Breast epithelium (tissue), 3 donors: ENCODE results near the gene ARHGEF17.

Experiments used
- POLR2A ChIP-seq: fragments of 450-650 bp; IDR thresholded peaks from one replicate; pipeline ENCODE4 v1.6.1; 2016; ENCODE audit warnings: antibody characterized with exemption, mild to moderate bottlenecking, moderate library complexity
- POLR2AphosphoS5 ChIP-seq, 3 donors: sonication (generic); formaldehyde crosslinking; IDR thresholded peaks; one replicate each; pipeline ENCODE4 v1.6.1; 2017; ENCODE audit warnings: antibody characterized with exemption in 3 of 3
- TF ChIP-seq, protein P1 (sequence below), 3 donors: fragments of 450-650 bp; IDR thresholded peaks; one replicate each; pipeline ENCODE4 v1.5.1; 2016 to 2017; ENCODE audit warnings: antibody characterized with exemption in 3 of 3, mild to moderate bottlenecking in 3 of 3, moderate library complexity in 3 of 3

DNA sequence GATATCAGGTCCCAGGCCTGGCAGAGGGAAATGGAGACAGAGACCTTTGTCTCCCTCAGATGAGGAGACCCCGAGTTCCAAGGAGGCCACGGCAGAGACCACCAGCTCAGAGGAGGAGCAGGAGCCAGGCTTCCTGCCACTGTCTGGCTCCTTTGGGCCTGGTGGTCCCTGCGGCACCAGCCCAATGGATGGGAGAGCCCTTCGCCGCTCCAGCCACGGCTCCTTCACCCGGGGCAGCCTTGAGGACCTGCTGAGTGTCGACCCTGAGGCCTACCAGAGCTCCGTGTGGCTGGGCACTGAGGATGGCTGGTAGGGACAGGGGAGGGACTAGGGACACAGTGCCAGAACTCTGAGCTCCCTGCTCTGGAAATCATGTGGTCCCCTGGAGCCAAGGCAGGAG, 55.1 kb downstream of the ARHGEF17 start:
- TF ChIP-seq POLR2AphosphoS5 (IDR thresholded peaks at IDR 0.05) (no peak), POLR2A (no peak)
- TF ChIP-seq, protein P1, sequence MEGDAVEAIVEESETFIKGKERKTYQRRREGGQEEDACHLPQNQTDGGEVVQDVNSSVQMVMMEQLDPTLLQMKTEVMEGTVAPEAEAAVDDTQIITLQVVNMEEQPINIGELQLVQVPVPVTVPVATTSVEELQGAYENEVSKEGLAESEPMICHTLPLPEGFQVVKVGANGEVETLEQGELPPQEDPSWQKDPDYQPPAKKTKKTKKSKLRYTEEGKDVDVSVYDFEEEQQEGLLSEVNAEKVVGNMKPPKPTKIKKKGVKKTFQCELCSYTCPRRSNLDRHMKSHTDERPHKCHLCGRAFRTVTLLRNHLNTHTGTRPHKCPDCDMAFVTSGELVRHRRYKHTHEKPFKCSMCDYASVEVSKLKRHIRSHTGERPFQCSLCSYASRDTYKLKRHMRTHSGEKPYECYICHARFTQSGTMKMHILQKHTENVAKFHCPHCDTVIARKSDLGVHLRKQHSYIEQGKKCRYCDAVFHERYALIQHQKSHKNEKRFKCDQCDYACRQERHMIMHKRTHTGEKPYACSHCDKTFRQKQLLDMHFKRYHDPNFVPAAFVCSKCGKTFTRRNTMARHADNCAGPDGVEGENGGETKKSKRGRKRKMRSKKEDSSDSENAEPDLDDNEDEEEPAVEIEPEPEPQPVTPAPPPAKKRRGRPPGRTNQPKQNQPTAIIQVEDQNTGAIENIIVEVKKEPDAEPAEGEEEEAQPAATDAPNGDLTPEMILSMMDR (IDR thresholded peaks at IDR 0.05), result no peak
